Stimulated activated naive B cell treated with anti-CD40 and anti-IgM and Interleukin-4, amounts not matched to agents 10 μg/mL and 1 μg/mL and 100 μg/mL, for 72 hours (primary cell): Measurements from ENCODE around the gene NRIP3.

ENCODE experiments used
- ATAC-seq, 2 donors: fragments of 150-1000 bp; cut with Tn5 transposase; replicated peaks; 2 replicates each; pipeline ENCODE4 v1.10.0; 2021; ENCODE audit warnings: moderate library complexity in 1 of 2
- DNase-seq: peaks from one replicate; pipeline ENCODE4 v3.0.0; 2021
- H3K27ac Mint-ChIP-seq: one replicate; pipeline ENCODE4 v1.8.0; 2022; ENCODE audit warnings: mild to moderate bottlenecking, mixed read lengths
- H3K27me3 Mint-ChIP-seq, 2 donors: one replicate each; pipeline ENCODE4 v1.8.0; 2022; ENCODE audit warnings: mixed read lengths in 2 of 2
- H3K36me3 Mint-ChIP-seq, 2 donors: one replicate each; pipeline ENCODE4 v1.8.0; 2022; ENCODE audit warnings: mixed read lengths in 2 of 2, mild to moderate bottlenecking in 1 of 2
- H3K4me1 Mint-ChIP-seq, 2 donors: one replicate each; pipeline ENCODE4 v1.8.0; 2022; ENCODE audit warnings: mixed read lengths in 2 of 2, mild to moderate bottlenecking in 1 of 2
- H3K4me3 Mint-ChIP-seq, 2 donors: one replicate each; pipeline ENCODE4 v1.8.0; 2022; ENCODE audit warnings: mild to moderate bottlenecking in 2 of 2, mixed read lengths in 2 of 2, moderate library complexity in 1 of 2
- H3K9me3 Mint-ChIP-seq, 2 donors: one replicate each; pipeline ENCODE4 v1.8.0; 2022; ENCODE audit warnings: mixed read lengths in 2 of 2, mild to moderate bottlenecking in 1 of 2

The NRIP3 gene

DNA sequence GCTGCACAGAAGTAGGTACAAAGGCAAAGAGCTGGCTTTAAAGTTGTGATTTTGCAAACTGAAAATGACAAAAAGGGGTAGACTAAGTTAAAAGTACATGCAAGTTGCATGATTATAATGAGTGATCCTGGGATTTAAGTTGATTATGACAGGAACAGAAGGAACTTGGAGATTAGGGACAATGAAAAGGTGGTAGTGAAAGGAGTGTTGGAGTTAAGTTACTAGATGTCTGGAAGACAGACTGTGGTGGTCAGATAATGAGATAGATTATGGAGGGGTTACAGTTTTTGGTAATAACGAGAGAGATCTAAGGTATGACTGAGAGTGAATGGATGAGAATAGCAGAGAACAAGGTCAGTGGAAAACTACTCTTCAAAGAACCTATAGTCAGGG is 31.9 kb downstream of the NRIP3 start:
- Mint-ChIP-seq H3K27me3 (no peaks in the 10 kb centered on the region), H3K27ac (no peak overlapping the region), H3K4me3 (no peak overlapping the region), H3K4me1 (peaks cover 3 to 5% of the 10 kb centered on the region in 2 donors), H3K9me3 (no peaks in the 10 kb centered on the region), H3K36me3 (peaks cover 2 to 8% of the 10 kb centered on the region in 2 donors)
- DNase-seq = no peak
- no peak for ATAC-seq

DNA sequence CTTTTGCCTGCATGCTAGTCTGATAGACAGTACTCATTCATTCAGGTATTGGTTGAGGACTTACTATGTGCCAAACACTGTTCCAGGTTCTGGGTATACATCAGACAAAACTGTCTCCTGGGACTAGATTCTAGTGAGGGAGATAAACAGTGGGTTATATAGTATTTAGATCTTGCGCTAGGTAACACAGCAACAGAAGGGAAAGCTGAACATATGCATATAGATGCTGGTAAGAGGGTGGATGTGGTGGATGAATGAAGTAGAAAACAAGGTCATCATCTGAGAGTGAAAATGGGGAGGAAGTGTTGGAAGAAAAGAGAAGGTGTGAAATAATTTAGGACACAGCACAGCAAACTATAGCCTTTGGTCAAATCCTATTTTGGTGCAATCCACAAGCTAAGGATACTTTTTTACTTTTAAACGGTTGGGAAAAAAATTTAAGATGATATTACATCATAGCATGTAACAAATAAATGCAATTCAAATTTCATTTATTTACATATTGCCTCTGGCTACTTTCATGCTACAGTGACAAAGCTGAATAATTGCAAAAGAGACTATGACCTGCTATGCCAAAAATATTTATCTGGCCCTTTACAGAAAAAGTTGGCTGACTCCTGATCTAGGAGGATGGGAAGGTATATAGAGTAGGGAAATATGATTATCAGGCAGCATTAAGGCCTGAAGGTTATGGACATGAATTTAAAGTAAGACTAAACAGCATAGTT is 32.4 kb downstream of the NRIP3 start:
- peaks cover 2 to 8% of the 10 kb centered on the region in 2 donors for H3K36me3 Mint-ChIP-seq
- H3K27ac Mint-ChIP-seq = no peak overlapping the region
- no peak overlapping the region for H3K4me3 Mint-ChIP-seq
- H3K4me1 Mint-ChIP-seq = peaks cover 8 to 10% of the 10 kb centered on the region in 2 donors
- DNase-seq (no peak), ATAC-seq (no peak)
- H3K27me3 Mint-ChIP-seq = no peaks in the 10 kb centered on the region
- H3K9me3 Mint-ChIP-seq = no peaks in the 10 kb centered on the region

GRCh38 chr11:8967184-8967583 is 36.6 kb downstream of the NRIP3 start:
- Mint-ChIP-seq H3K27ac (no peak overlapping the region), H3K4me1 (peaks cover 23 to 35% of the 10 kb centered on the region in 2 donors), H3K9me3 (no peaks in the 10 kb centered on the region), H3K4me3 (no peak overlapping the region), H3K27me3 (no peaks in the 10 kb centered on the region), H3K36me3 (peaks cover 2 to 13% of the 10 kb centered on the region in 2 donors)
- no peak for DNase-seq
- no peak for ATAC-seq

GRCh38 chr11:8964324-8965320 is 39.2 kb downstream of the NRIP3 start, which contains the start of gene TMEM9B:
TMEM9B (minus strand) TSS chr11:8964442; CDS start chr11:8964313, 129 bp downstream.
- DNase-seq = peak; percentile 91
- H3K4me1 Mint-ChIP-seq = peaks cover 28 to 47% of the 10 kb centered on the region in 2 donors
- no peaks in the 10 kb centered on the region for H3K27me3 Mint-ChIP-seq
- peak; percentile 83 to 86 for ATAC-seq
- H3K9me3 Mint-ChIP-seq = no peaks in the 10 kb centered on the region
- peaks cover 2 to 16% of the 10 kb centered on the region in 2 donors for H3K36me3 Mint-ChIP-seq
- peak within 1 kb of the TSS; percentile 98 to 99 for H3K4me3 Mint-ChIP-seq
- H3K27ac Mint-ChIP-seq = peak within 1 kb of the TSS; percentile 95

DNA sequence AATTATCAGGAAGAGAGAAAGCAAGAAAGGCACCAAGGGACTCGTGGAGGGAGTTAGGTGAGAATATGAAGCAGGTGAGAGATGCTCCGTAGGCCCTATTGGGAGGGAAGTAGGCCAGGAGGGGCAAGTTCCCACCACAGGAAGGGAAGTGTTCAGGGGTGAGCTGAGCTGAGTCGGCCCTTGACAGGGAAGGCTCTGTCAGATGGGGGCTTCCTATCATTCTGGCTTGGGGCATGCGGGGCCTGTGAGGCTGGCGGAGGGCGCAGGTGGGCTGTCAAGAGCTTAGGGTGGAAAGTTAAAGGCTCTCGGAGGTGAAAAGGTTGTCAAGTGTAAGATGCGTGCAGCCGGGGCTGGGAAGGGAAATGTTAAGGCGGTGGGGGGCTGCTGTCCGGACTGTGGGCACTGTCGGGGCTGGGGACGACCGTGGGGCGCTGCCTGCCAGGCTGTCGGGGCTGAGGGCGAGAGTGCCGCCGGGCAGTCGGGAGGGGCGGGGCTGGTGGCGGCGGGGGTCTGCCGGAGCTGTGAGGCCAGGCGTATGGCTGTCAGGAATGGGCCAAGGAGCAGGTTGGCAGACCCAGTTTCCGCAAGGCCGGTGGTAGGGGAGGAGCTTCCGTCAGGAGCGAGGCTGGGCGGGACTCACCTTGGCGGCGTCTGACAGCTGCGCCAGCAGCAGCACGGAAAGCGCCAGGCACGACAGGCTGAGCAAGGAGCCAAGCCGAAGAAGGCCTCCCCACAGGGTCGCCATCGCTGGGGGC is 40.1 kb downstream of the NRIP3 start:
- H3K9me3 Mint-ChIP-seq = no peaks in the 10 kb centered on the region
- H3K4me3 Mint-ChIP-seq = peak overlapping the region; percentile 98 to 99
- DNase-seq (peak; percentile 76), ATAC-seq (peak; percentile 71 to 74)
- H3K27me3 Mint-ChIP-seq = no peaks in the 10 kb centered on the region
- peak overlapping the region; percentile 95 for H3K27ac Mint-ChIP-seq
- H3K4me1 Mint-ChIP-seq = peaks cover 28 to 51% of the 10 kb centered on the region in 2 donors
- peaks cover 2 to 15% of the 10 kb centered on the region in 2 donors for H3K36me3 Mint-ChIP-seq

DNA sequence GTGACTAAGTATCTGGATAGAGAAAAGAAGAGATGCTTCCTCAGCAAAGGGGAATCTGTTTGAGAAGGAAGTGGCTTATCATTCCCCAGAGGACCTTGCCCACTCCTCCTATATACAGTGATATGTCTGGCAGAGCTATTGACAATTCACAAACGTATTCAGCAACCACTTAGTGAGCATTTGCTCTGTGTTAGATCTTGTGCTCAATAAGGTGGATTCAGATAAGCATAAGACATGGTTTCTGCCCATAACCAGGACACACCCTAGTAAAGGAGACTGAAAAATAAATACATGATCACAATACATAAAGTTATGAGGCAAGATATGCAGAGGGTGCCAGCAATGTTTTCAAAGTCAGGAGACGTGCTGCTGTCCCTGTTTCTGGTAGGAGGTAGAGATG is 41.0 kb downstream of the NRIP3 start:
- no peak for ATAC-seq
- Mint-ChIP-seq H3K4me1 (peaks cover 28 to 51% of the 10 kb centered on the region in 2 donors), H3K27ac (peak overlapping the region; percentile 67), H3K9me3 (no peaks in the 10 kb centered on the region), H3K36me3 (peaks cover 2 to 15% of the 10 kb centered on the region in 2 donors), H3K4me3 (peak overlapping the region; percentile 45 to 64), H3K27me3 (no peaks in the 10 kb centered on the region)
- no peak for DNase-seq

GRCh38 chr11:8961401-8961800 is 42.4 kb downstream of the NRIP3 start:
- ATAC-seq = no peak
- no peaks in the 10 kb centered on the region for H3K9me3 Mint-ChIP-seq
- peak overlapping the region; percentile 68 for H3K27ac Mint-ChIP-seq
- no peak overlapping the region for H3K4me3 Mint-ChIP-seq
- H3K4me1 Mint-ChIP-seq = peaks cover 22 to 49% of the 10 kb centered on the region in 2 donors
- H3K36me3 Mint-ChIP-seq = peaks cover 4 to 10% of the 10 kb centered on the region in 2 donors
- no peaks in the 10 kb centered on the region for H3K27me3 Mint-ChIP-seq
- DNase-seq = no peak

GRCh38 chr11:8959546-8960166 is 44.1 kb downstream of the NRIP3 start:
- no peak overlapping the region for H3K4me3 Mint-ChIP-seq
- peaks cover 15 to 37% of the 10 kb centered on the region in 2 donors for H3K4me1 Mint-ChIP-seq
- peaks cover 11 to 18% of the 10 kb centered on the region in 2 donors for H3K36me3 Mint-ChIP-seq
- no peak overlapping the region for H3K27ac Mint-ChIP-seq
- H3K27me3 Mint-ChIP-seq = no peaks in the 10 kb centered on the region
- DNase-seq (peak; percentile 24), ATAC-seq (peak; percentile 35 to 41)
- no peaks in the 10 kb centered on the region for H3K9me3 Mint-ChIP-seq

DNA sequence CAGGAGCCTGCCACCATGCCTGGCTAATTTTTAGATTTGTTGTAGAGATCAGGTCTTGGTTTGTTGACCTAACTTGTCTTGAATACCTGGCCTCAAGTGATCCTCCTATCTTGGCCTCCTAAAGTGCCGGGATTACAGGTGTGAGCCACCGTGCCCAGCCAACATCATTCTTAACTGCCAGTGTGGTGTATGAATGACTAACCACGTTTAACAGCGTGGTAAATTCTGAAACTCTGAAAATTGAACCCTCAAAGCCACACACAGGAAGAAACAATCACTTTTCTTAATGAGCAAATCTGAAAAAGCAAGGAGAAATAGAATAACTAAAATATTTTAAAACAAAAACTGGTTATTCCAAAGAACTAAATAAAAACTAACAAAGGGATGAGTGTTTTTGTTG is 46.9 kb downstream of the NRIP3 start:
- Mint-ChIP-seq H3K36me3 (peaks cover 20 to 26% of the 10 kb centered on the region in 2 donors), H3K9me3 (no peaks in the 10 kb centered on the region), H3K27ac (no peak overlapping the region), H3K4me3 (no peak overlapping the region), H3K4me1 (peaks cover 7 to 24% of the 10 kb centered on the region in 2 donors), H3K27me3 (no peaks in the 10 kb centered on the region)
- DNase-seq (no peak), ATAC-seq (no peak)

- Mint-ChIP-seq H3K36me3 (peaks cover 16 to 36% of the 10 kb centered on the region in 2 donors), H3K27me3 (no peaks in the 10 kb centered on the region)
- ATAC-seq = no peak
Observed at GRCh38 chr11:8948886-8949285, 54.9 kb downstream of the NRIP3 start.

GRCh38 chr11:8947230-8947943 is 56.4 kb downstream of the NRIP3 start:
- DNase-seq (no peak), ATAC-seq (no peak)
- peaks cover 11 to 28% of the 10 kb centered on the region in 2 donors for H3K36me3 Mint-ChIP-seq
- H3K4me1 Mint-ChIP-seq = no peaks in the 10 kb centered on the region
- H3K4me3 Mint-ChIP-seq = no peak overlapping the region
- no peaks in the 10 kb centered on the region for H3K27me3 Mint-ChIP-seq
- no peaks in the 10 kb centered on the region for H3K9me3 Mint-ChIP-seq
- no peak overlapping the region for H3K27ac Mint-ChIP-seq

More at GRCh38 chr11:8948886-8949285, 54.9 kb downstream of the NRIP3 start:
- Mint-ChIP-seq H3K4me1 (no peaks in the 10 kb centered on the region), H3K4me3 (no peak overlapping the region), H3K27ac (no peak overlapping the region), H3K9me3 (no peaks in the 10 kb centered on the region)
- DNase-seq = no peak

DNA sequence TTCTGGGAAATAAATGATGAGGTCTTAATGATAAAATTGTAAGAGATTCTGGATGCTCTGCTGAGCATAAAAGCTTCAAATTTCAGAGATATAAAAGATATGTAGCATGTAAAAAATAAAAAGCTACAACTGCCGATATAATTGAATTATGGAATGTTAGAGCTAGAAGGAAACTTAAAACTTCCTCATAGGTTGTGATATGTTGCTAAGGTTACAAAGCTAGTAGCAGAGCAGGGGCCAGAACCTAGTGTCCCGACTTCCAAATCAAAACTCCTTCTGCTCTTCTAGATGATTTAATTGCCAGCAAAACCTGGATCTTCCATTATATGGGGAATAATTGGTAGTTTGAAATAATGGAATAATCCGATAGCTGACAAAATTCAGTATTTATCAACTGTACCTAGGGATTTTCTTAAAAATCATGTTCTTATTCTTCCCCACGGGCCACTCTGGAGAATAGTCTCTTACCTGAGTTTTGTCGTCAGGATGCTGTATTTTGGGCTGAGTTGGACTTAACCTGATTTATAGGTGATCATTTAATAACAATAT is 61.2 kb downstream of the NRIP3 start, which contains the start of gene ASCL3:
ASCL3 (minus strand) TSS at position 499 of the 549 bp plus-strand sequence. CDS start 4,855 bp downstream, outside the sequence.
- DNase-seq (no peak), ATAC-seq (no peak)
- no peak within 1 kb of the TSS for H3K4me3 Mint-ChIP-seq
- H3K9me3 Mint-ChIP-seq = no peaks in the 10 kb centered on the region
- H3K36me3 Mint-ChIP-seq = peaks cover 5 to 12% of the 10 kb centered on the region in 2 donors
- H3K27me3 Mint-ChIP-seq = peaks cover 0 to 7% of the 10 kb centered on the region in 2 donors
- H3K27ac Mint-ChIP-seq = no peak within 1 kb of the TSS
- no peaks in the 10 kb centered on the region for H3K4me1 Mint-ChIP-seq
